ENCODE data around the gene EPHB1. TPM values are rescaled to one million over a fixed set of nuclear protein-coding genes. Genes with fewer than 3 reads are reported as not detected.

EPHB1 gene
- total RNA-seq, 1 donor from 2014 or later = 3.0 TPM

GRCh38 chr3:134796281-134797056, 1.4 kb downstream of the EPHB1 start:
- Histone ChIP-seq H3K27me3 (ENCODE audit: low read depth) (peaks cover 56% of the 10 kb centered on the region), H3K9me3 (no peaks in the 10 kb centered on the region), H3K36me3 (no peaks in the 10 kb centered on the region), H3K27ac (no peak overlapping the region), H3K4me1 (peaks cover 24% of the 10 kb centered on the region), H3K4me3 (peak overlapping the region; percentile 53)
- intact Hi-C loops (cut with DNase I) = no loop called here
- DNase-seq = no peak
- ATAC-seq = no peak
- no peak for TF ChIP-seq CTCF (IDR thresholded peaks at IDR 0.05)

DNA sequence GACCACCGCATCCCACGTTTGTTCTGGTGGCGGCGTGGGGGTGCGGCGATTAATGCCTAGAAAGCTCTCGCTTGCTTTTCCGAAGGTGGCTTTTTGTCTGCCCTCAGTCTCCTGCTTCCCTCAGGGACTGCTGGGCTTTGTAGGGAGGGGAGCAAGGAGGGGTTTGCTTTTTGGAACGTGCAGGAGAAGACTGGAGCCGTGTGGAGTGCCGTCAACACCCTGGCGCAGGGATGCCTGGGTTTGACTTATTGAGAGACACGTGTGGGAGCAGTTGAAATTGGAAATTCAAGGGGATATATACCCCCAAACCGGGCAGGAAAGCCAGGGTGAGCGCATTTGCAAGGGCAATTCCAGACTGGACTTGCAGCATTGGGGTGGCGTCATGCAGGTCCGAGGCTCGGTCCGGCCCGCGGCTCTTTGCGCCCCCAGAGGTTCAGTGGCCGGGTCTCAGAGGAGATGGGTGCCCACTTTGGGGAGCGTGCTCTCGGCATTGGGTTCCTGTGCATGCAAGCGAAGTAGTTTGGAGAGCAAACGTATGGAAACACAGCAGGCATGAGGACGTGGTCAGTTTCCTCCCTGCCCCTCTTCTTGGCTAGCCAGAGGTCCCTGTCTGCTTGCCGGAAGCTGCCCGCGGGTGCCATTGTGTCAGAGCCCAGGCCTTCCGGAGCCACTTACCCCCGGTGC, 2.1 kb downstream of the EPHB1 start:
- ATAC-seq = no peak
- H3K36me3 ChIP-seq = no peaks in the 10 kb centered on the region
- DNase-seq = no peak
- H3K9me3 ChIP-seq = no peaks in the 10 kb centered on the region
- peaks cover 56% of the 10 kb centered on the region for H3K27me3 ChIP-seq (ENCODE audit: low read depth)
- H3K4me3 ChIP-seq = peak overlapping the region; percentile 53
- no peak overlapping the region for H3K27ac ChIP-seq
- peaks cover 24% of the 10 kb centered on the region for H3K4me1 ChIP-seq
- TF ChIP-seq CTCF (IDR thresholded peaks at IDR 0.05) = no peak
- intact Hi-C loops (cut with DNase I) = no loop called here

- Histone ChIP-seq H3K27ac (no peak overlapping the region), H3K9me3 (no peaks in the 10 kb centered on the region), H3K36me3 (no peaks in the 10 kb centered on the region), H3K4me1 (peaks cover 24% of the 10 kb centered on the region), H3K4me3 (no peak overlapping the region), H3K27me3 (ENCODE audit: low read depth) (peaks cover 56% of the 10 kb centered on the region)
- ATAC-seq (no peak), DNase-seq (no peak)
- intact Hi-C loops (cut with DNase I) = no loop called here
- no peak for TF ChIP-seq CTCF (IDR thresholded peaks at IDR 0.05)
These were observed 2.8 kb downstream of the EPHB1 start for GRCh38 chr3:134797741-134798451.

- intact Hi-C loops (cut with DNase I) = no loop called here
- DNase-seq (no peak), ATAC-seq (no peak)
- Histone ChIP-seq H3K27me3 (ENCODE audit: low read depth) (peaks cover 56% of the 10 kb centered on the region), H3K4me1 (peaks cover 24% of the 10 kb centered on the region), H3K27ac (no peak overlapping the region), H3K36me3 (no peaks in the 10 kb centered on the region), H3K9me3 (no peaks in the 10 kb centered on the region), H3K4me3 (no peak overlapping the region)
- no peak for TF ChIP-seq CTCF (IDR thresholded peaks at IDR 0.05)
These were observed 3.7 kb downstream of the EPHB1 start for GRCh38 chr3:134798681-134799311.

- H3K4me3 ChIP-seq = no peak overlapping the region
- H3K9me3 ChIP-seq = no peaks in the 10 kb centered on the region
- H3K4me1 ChIP-seq = peaks cover 24% of the 10 kb centered on the region
- intact Hi-C loops (cut with DNase I) = no loop called here
- H3K27ac ChIP-seq = no peak overlapping the region
- ATAC-seq (no peak), DNase-seq (no peak)
- no peaks in the 10 kb centered on the region for H3K36me3 ChIP-seq
- peaks cover 51% of the 10 kb centered on the region for H3K27me3 ChIP-seq (ENCODE audit: low read depth)
- TF ChIP-seq CTCF (IDR thresholded peaks at IDR 0.05) = no peak
These were observed 4.3 kb downstream of the EPHB1 start for GRCh38 chr3:134799393-134799792.

All from lower lobe of right lung (tissue), 2 donors.